NCI-H2227 (cell line): ENCODE results near the gene SDK1.

Experiments used
- DNase-seq: peaks from one replicate; lab custom pipeline; 2025; ENCODE audit not compliant: unreplicated experiment; lab: John Stamatoyannopoulos, UW

The SDK1 gene

GRCh38 chr7:3455806-3456595, 154.9 kb downstream of the SDK1 start:
- DNase-seq: no peak

GRCh38 chr7:3459111-3459510, 158.1 kb downstream of the SDK1 start:
- DNase-seq: no peak

GRCh38 chr7:3461923-3462322, 160.9 kb downstream of the SDK1 start:
- DNase-seq: no peak

- DNase-seq: no peak
Measured at GRCh38 chr7:3463696-3464095, 162.6 kb downstream of the SDK1 start.

- DNase-seq: no peak
Measured at GRCh38 chr7:3464900-3465622, 164.0 kb downstream of the SDK1 start.

- no peak for DNase-seq
Measured at GRCh38 chr7:3466261-3466660, 165.2 kb downstream of the SDK1 start.

- DNase-seq: no peak
Measured at GRCh38 chr7:3469641-3470040, 168.6 kb downstream of the SDK1 start.

- DNase-seq: no peak
Measured at GRCh38 chr7:3480197-3480596, 179.1 kb downstream of the SDK1 start.

GRCh38 chr7:3481435-3481834, 180.4 kb downstream of the SDK1 start:
- no peak for DNase-seq

- DNase-seq: peak; percentile 19
Measured at GRCh38 chr7:3482147-3482921, 181.3 kb downstream of the SDK1 start.

- no peak for DNase-seq
Measured at GRCh38 chr7:3486841-3487240, 185.8 kb downstream of the SDK1 start.

- no peak for DNase-seq
Measured at GRCh38 chr7:3488829-3489228, 187.8 kb downstream of the SDK1 start.

- no peak for DNase-seq
Measured at GRCh38 chr7:3493499-3493898, 192.4 kb downstream of the SDK1 start.

- no peak for DNase-seq
Measured at GRCh38 chr7:3494947-3495346, 193.9 kb downstream of the SDK1 start.

- no peak for DNase-seq
Measured at GRCh38 chr7:3495530-3495929, 194.5 kb downstream of the SDK1 start.

- DNase-seq: no peak
Measured at GRCh38 chr7:3495954-3496353, 194.9 kb downstream of the SDK1 start.

- no peak for DNase-seq
Measured at GRCh38 chr7:3497796-3498195, 196.7 kb downstream of the SDK1 start.

GRCh38 chr7:3501671-3502070, 200.6 kb downstream of the SDK1 start:
- DNase-seq: no peak

GRCh38 chr7:3504384-3504783, 203.3 kb downstream of the SDK1 start:
- no peak for DNase-seq

- no peak for DNase-seq
Measured at GRCh38 chr7:3510101-3511020, 209.3 kb downstream of the SDK1 start.

- no peak for DNase-seq
Measured at GRCh38 chr7:3517344-3517743, 216.3 kb downstream of the SDK1 start.
